RCC 7860 (cell line): ENCODE results near the gene CEP85L.

Source experiments
- DNase-seq: peaks from one replicate; pipeline ENCODE4 v3.0.0-alpha.2; 2015; ENCODE audit warnings: low spot score
- FAIRE-seq: peaks from 2 replicates; lab custom pipeline; 2012; peaks lifted over from hg19 to GRCh38; lab: Jason Lieb, UNC

Gene CEP85L

GRCh38 chr6:118504611-118505010 is 146.8 kb downstream of the CEP85L start:
- FAIRE-seq (no peak), DNase-seq (no peak)

DNA sequence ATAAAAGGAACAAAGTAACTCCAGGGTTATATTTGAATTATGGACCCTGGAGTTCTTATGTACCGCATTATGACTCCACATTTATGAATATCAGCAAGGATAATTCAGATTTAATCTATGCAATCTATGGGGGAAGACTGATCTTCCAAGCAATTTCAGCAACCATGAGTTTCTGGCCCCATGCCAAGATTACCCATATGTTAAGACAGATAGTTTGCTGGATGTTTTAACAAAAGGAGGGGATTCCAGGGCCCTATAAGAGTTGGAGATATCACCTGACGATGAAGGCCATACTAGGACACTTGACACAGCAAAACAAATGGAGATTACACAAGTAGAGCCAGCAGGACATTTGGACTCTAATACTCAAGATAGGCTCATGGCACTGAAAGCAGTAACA is 149.2 kb downstream of the CEP85L start:
- FAIRE-seq (no peak), DNase-seq (no peak)

GRCh38 chr6:118501765-118502164 is 149.6 kb downstream of the CEP85L start:
- FAIRE-seq (no peak), DNase-seq (no peak)

DNA sequence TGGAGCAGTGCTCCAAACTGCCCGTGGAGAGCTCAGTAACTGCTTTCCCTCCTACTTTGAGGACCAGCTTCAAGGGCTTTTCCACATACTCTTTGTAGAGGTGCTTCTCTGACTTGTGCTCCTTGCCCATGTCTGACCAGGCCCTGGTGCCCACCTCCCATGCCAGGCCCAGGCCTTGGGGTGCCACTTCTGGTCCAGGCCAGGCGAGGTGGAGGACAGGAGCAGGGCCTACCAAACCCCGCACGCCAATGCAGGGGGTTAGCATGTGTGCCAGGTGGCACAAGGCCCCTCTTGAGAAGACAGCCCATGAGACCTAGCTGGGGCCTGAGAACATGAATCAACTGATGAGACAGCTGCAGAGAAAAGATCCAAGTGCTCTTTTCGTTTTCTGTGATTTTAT is 150.3 kb downstream of the CEP85L start:
- DNase-seq (no peak), FAIRE-seq (no peak)

GRCh38 chr6:118500130-118501015 is 151.0 kb downstream of the CEP85L start:
- FAIRE-seq: no peak
- no peak for DNase-seq

GRCh38 chr6:118495485-118496280 is 155.7 kb downstream of the CEP85L start:
- no peak for FAIRE-seq

DNA sequence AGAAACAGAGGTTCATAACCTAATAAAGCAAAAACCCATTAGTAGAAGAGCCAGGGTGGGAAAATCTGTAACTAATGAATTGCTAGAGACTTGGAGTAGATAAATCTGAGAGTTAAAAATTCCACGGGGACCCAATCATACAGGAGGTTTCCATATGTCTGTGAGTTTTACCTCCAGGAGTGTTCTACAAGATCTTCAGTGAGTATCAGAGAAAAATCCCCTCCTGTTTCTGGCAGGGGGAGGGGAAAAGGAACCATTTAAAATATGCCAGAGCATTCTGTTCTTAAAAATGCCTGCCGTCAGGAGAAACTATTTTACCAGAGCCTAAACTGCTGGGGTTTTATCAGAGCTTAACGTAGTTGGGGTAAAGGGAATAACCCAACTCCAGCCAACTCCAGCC is 157.3 kb downstream of the CEP85L start:
- no peak for DNase-seq
- FAIRE-seq: no peak

More at GRCh38 chr6:118495485-118496280, 155.7 kb downstream of the CEP85L start:
- no peak for DNase-seq

GRCh38 chr6:118489990-118490389 is 161.4 kb downstream of the CEP85L start:
- FAIRE-seq (no peak), DNase-seq (no peak)

GRCh38 chr6:118488631-118489030 is 162.8 kb downstream of the CEP85L start:
- FAIRE-seq: no peak
- no peak for DNase-seq

DNA sequence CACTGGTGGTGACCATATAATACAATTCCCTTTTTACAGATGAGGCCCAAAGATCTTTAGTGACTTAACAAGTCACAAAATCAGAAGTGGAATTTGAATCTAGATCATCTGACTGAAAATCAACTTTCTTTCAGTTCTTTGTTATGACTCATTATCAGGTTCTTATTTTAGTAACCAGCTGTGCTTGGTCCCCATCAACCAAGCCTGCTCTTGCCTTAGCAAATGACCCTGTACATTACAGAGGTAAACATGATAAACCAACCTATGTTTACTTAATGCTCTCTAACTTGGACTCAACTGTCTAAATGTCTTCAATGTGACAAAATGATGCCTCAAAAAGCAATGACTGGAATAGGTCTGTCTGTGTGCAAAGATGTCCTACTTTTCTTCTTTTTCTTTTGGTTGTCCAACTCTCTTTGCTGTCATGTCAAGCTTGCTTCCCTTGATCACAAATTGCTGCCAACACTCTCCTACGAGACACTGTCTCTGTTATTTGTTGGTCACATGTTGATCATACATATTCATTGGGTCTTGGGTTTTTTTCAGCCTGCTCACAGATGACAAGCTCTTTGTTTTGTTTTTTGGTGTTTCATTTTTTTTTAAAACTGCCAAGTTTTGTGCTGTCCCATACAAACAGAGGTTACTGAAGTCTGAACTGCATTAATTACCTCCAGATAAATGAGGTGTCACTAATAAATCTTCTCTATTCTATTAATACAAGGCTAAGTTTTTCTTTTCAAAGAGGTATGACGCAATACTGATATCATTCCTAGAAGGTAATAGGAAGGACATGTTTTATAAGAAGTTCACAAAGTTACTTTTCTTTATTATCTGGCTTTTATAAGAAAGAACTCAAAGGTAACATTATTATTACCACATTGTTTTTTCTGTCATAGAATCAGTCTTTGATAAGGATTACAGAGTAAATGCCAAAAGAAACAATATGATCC is 165.5 kb downstream of the CEP85L start:
- DNase-seq (no peak), FAIRE-seq (no peak)

DNA sequence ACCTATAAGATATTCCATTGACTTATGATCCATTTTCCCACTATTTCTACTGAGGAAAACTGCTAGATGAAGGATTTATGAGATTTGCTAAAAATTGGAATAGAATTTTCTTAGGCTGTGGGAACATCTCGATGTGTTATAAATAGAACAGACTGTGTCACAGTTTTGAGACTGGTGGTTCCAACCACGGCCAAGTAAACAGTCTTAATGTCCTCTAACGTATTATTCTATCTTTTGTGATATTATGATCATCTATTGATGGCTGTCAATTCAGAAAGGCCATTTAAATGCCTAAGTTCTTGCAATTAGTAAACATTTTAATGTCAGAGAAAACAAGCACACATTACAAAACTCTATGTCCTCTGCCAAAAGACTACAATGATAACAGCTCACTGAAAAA is 174.8 kb downstream of the CEP85L start:
- FAIRE-seq: no peak
- no peak for DNase-seq

GRCh38 chr6:118473266-118473665 is 178.1 kb downstream of the CEP85L start:
- DNase-seq: no peak
- FAIRE-seq: no peak

DNA sequence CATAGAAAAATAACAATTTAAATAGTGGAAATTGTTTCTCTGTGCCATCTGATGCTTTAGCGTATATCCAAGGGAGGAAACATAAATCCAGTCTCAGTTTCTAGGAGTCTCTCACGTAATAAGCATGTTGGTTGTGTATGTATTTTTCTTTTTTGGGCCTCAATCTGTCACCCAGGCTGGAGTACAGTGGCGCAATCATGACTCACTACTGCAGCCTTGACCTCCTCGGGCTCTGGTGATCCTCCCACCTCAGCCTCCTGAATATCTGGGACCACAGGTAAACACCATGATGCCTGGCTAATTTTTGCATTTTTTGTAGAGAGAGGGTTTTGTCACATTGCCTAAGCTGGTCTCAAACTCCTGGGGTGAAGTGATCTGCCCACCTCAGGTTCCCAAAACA is 181.9 kb downstream of the CEP85L start:
- no peak for FAIRE-seq
- DNase-seq: no peak

- DNase-seq (no peak), FAIRE-seq (no peak)
These were observed 182.5 kb downstream of the CEP85L start for GRCh38 chr6:118468682-118469465.

DNA sequence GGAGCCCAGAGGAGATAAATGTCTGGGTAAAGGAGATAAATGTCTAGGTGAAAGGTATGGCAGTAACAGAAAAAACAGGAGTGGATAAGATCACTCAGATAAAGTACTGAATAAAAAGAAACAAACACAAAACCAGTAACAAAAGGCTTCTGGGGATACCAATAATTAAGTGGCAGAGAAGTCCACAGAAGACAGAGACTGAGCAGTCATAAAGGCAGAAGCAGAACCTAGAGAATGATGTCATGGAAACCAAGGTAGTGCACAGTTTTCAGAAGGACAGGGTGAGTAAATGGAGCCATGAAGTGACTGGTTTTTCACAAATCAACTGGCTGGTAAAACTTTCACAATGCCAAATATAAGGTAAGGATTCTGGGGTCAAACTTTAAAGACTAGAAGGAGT is 184.2 kb downstream of the CEP85L start:
- DNase-seq (no peak), FAIRE-seq (no peak)

- DNase-seq: no peak
- no peak for FAIRE-seq
These were observed 186.8 kb downstream of the CEP85L start for GRCh38 chr6:118464620-118465019.

DNA sequence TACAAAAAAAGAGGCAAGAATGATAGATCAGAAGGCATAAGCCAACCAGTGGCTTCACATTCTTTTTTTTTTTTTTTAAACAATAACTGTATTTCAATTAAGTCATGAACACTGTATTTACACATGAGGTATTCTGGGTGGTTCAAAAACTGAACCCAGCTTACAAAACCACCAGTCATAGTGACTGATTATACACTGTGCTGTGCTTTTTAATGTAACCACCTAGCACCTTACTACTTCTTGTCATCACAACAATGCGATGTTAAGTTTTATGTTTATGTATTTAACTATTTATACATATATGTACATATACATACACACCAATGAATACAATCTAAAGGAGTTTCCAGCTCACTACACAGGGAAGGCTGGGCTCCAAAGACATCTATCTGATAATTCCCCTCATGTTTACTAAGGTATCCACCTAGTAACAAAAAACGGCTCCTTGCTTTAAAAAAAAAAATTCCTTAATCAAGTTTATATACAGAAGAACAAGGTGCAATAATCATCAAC is 190.4 kb downstream of the CEP85L start:
- DNase-seq (no peak), FAIRE-seq (no peak)

GRCh38 chr6:118456982-118457381 is 194.4 kb downstream of the CEP85L start:
- DNase-seq (no peak), FAIRE-seq (no peak)

GRCh38 chr6:118451839-118452238 is 199.6 kb downstream of the CEP85L start:
- no peak for FAIRE-seq
- no peak for DNase-seq

- DNase-seq (no peak), FAIRE-seq (no peak)
These were observed 206.6 kb downstream of the CEP85L start for GRCh38 chr6:118444796-118445195.
